Choroid plexus epithelial cell (primary cell): ENCODE data around the gene LRRC8D.

ENCODE experiments used
- DNase-seq: peaks from one replicate; pipeline ENCODE4 v3.0.0-alpha.2; 2010; ENCODE audit warnings: low read depth
- H3K4me3 ChIP-seq: 2 replicates; pipeline ENCODE4 v1.5.1; 2011; ENCODE audit warnings: low read depth, mild to moderate bottlenecking, control low read depth, low read length, moderate library complexity
- TF ChIP-seq, protein P1 (sequence below): conservative IDR thresholded peaks from 2 replicates; pipeline ENCODE4 v1.5.1; 2011; ENCODE audit warnings: low read depth, mild to moderate bottlenecking, control low read depth, inconsistent platforms, low read length, moderate library complexity

The LRRC8D gene

DNA sequence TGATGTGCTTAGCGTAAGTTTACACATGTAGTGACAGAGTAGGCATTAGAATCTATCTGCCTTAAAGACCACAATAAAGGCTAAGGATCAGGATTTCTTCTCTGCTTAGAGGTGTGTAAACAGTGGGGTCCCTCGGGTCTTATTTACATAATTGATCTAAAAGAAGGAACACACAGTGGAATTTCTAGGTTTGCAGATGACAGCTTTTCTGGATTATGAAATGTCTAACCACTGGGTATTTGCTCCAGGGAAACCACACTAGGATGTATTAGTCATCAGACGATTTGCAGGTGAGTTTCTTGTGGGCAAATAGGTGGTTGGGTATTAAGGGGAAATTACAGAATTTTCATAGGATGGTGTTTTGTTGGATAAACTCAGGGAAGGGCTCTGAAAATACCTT lies 5.8 kb downstream of the LRRC8D start:
- TF ChIP-seq, protein P1, sequence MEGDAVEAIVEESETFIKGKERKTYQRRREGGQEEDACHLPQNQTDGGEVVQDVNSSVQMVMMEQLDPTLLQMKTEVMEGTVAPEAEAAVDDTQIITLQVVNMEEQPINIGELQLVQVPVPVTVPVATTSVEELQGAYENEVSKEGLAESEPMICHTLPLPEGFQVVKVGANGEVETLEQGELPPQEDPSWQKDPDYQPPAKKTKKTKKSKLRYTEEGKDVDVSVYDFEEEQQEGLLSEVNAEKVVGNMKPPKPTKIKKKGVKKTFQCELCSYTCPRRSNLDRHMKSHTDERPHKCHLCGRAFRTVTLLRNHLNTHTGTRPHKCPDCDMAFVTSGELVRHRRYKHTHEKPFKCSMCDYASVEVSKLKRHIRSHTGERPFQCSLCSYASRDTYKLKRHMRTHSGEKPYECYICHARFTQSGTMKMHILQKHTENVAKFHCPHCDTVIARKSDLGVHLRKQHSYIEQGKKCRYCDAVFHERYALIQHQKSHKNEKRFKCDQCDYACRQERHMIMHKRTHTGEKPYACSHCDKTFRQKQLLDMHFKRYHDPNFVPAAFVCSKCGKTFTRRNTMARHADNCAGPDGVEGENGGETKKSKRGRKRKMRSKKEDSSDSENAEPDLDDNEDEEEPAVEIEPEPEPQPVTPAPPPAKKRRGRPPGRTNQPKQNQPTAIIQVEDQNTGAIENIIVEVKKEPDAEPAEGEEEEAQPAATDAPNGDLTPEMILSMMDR, result no peak
- no peak for DNase-seq
- no peak overlapping the region for H3K4me3 ChIP-seq

DNA sequence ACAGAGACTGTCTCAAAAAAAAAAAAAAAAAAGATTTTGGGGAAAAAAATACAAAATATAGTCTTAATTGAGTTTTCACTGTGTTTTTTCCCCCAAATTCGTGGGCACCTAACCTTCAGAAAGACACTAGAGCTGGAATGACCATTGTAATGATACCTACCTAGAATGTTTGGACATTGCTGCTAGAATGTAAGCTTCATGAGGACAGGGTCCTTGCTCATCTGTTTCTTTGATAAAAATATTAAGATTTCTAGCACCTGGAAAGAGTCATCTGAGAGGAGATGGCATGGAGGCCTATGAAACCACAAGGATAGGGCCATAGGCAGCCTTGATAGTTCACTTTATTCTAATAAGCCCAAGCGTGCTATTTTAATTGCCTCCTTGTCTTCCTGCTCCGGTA lies 6.5 kb downstream of the LRRC8D start:
- TF ChIP-seq, protein P1, result no peak
- H3K4me3 ChIP-seq, result no peak overlapping the region
- no peak for DNase-seq

DNA sequence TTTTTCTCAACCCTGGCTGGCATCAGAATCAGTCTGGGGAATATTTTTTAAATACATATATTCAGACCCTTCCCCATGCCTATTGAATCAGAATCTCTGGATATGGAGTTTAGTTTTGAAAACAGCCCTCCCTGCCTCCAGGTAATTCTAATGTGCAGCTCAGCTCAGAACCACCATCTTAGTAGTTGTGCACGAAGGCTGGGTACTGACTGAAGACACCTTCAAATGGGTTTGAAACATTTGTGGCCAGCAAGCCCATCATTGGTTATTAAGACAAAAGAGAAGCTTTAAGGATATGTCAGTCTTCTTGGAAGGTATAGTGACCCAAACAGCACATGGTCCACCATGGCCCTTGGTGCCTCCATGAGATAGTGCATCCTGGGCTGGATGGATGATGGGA lies 7.1 kb downstream of the LRRC8D start:
- no peak for DNase-seq
- TF ChIP-seq, protein P1, result no peak
- no peak overlapping the region for H3K4me3 ChIP-seq

DNA sequence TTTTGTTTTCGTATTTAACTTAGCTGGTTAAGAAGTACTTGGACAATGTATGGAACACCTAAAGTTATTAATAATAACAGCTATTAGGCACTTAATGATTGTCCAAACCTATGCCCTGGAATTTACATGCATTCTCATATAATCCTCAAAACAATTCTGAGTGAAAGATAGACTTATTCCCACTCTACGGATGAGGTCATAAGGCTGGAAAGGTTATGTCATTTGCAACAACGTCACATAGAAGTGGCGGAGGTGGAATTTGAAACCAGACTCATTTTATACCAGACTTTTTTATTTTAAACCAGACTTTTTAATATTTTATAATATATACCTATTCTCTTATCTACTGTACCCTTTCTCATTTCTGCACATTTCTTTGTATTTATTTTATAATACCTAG lies 8.4 kb downstream of the LRRC8D start:
- H3K4me3 ChIP-seq, result no peak overlapping the region
- DNase-seq, result no peak
- TF ChIP-seq, protein P1, result no peak

DNA sequence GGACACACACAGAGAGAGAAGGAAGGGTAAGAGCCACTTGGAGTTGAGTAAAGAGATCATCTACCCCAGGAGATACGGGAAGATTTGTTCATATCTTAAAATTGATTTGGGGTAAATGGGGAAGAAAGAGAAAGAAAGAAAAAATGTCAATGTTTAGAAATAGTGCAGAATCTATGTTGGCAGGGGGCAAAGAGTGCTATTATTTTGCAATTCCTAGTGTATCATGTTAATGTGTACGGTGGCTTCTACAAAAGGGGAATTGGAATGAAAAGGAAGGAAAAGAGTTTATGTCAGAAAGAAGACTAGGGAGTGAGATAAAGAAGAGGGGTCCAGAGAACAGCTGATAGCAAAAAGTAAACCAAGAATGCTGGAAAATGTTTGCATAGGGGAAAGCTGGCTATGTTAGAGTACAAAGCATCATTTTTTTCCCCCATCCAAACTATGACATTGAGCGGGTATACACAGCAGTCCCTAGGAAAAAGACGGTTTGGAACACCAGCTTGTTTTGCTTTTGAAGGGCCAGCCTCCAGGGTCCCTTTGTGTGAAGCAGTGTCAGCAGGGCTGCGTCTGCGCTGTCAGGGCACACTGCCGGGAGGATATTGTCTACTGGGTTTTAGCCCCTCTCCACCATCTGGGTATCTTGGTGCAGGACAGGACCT lies 10.8 kb downstream of the LRRC8D start:
- no peak overlapping the region for H3K4me3 ChIP-seq
- TF ChIP-seq, protein P1, result no peak
- no peak for DNase-seq

DNA sequence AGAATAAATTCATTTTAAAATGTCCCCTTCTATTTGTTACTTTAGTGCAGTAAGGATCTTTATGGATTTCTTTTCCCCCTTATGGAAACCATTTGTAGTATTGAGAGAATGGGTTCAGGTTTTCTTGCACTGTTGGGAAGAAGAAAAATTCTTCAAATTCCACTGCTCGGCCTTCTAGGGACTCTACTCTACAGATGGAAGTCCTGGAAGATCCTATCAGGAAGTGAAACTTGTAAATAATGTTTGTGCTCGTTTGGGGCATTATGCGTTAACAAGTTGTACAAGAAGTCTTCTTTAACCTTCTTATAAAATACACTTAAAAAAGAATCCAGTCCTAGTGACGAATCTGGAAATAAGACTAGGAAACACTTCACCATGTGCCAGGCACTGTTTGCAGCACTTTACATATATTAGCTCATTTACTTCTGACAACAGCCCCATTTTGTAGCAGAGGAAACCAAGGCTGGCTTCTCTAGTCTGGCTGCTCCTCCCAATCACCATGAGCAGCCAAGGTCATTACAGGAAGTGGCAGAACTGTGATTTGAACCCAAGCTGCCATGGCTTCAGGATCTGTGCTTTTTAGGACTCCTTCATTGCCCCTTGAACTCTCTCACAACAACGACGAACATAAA lies 11.8 kb downstream of the LRRC8D start:
- no peak for DNase-seq
- no peak overlapping the region for H3K4me3 ChIP-seq
- TF ChIP-seq, protein P1, result no peak
